Frontal cortex (tissue), 4 donors: ENCODE results near the gene E2F3. TPM values are rescaled to one million over a fixed set of nuclear protein-coding genes. Genes with fewer than 3 reads are reported as not detected.
"Not testable (repeated sequence)": the region's sequence is repeated elsewhere in the genome, so short reads cannot be mapped to it uniquely, and the experiment has no call there.

Source experiments
- DNase-seq, 2 donors: peaks; one replicate each; pipeline ENCODE4 v3.0.0; 2012; ENCODE audit warnings: low spot score in 2 of 2
- FAIRE-seq: peaks from 2 replicates; lab custom pipeline; 2012; peaks lifted over from hg19 to GRCh38; lab: Jason Lieb, UNC
- total RNA-seq: library from RNA; depleted of rRNA; stranded (reverse); fragments of >200 nt; gene quantifications from one replicate; pipeline ENCODE4 v1.2.3, GENCODE V29; 2014
- donor health status: control.
- donor health status: control.
- donor health status: control.

The E2F3 gene
- total RNA-seq, 1 donor from 2014 or later = 4.1 TPM

- no peak for DNase-seq
- no peak for FAIRE-seq
These were observed 88.9 kb downstream of the E2F3 start for GRCh38 chr6:20490591-20490990.

GRCh38 chr6:20492099-20492498, 90.4 kb downstream of the E2F3 start:
- FAIRE-seq = no peak
- DNase-seq = no peak

GRCh38 chr6:20497216-20498040, 95.7 kb downstream of the E2F3 start:
- FAIRE-seq (no peak), DNase-seq (no peak)

- DNase-seq (no peak), FAIRE-seq (no peak)
These were observed 96.3 kb downstream of the E2F3 start for GRCh38 chr6:20498041-20498385.

GRCh38 chr6:20509212-20509611, 107.5 kb downstream of the E2F3 start:
- DNase-seq = no peak
- no peak for FAIRE-seq

- DNase-seq (no peak), FAIRE-seq (no peak)
These were observed 110.2 kb downstream of the E2F3 start for GRCh38 chr6:20511852-20512251.

GRCh38 chr6:20525208-20525607, 123.5 kb downstream of the E2F3 start:
- not testable (repeated sequence) for DNase-seq, FAIRE-seq

GRCh38 chr6:20529086-20529448, 127.4 kb downstream of the E2F3 start:
- DNase-seq, FAIRE-seq: not testable (repeated sequence)

GRCh38 chr6:20532881-20533280, 131.2 kb downstream of the E2F3 start:
- FAIRE-seq = no peak
- DNase-seq = no peak

- DNase-seq (no peak), FAIRE-seq (no peak)
These were observed 132.1 kb downstream of the E2F3 start for GRCh38 chr6:20533746-20534294.

- DNase-seq (peak; percentile 51 to 56), FAIRE-seq (no peak)
These were observed 132.9 kb downstream of the E2F3 start, which contains the start of gene CDKAL1 for GRCh38 chr6:20534295-20535262. TSS of gene CDKAL1 (plus strand) at chr6:20534457. CDS start at chr6:20546351, 11,894 bp downstream.

- DNase-seq (no peak), FAIRE-seq (no peak)
These were observed 136.5 kb downstream of the E2F3 start for GRCh38 chr6:20538131-20538662.

- FAIRE-seq (no peak), DNase-seq (no peak)
These were observed 137.2 kb downstream of the E2F3 start for GRCh38 chr6:20538907-20539306.

- FAIRE-seq (no peak), DNase-seq (no peak)
These were observed 137.7 kb downstream of the E2F3 start for GRCh38 chr6:20539387-20539786.

GRCh38 chr6:20540683-20541082, 139.0 kb downstream of the E2F3 start:
- FAIRE-seq (no peak), DNase-seq (no peak)

GRCh38 chr6:20541382-20541781, 139.7 kb downstream of the E2F3 start:
- DNase-seq = no peak
- FAIRE-seq = no peak

- no peak for FAIRE-seq
These were observed 141.4 kb downstream of the E2F3 start for GRCh38 chr6:20542927-20543602.

More at GRCh38 chr6:20542927-20543602, 141.4 kb downstream of the E2F3 start:
- DNase-seq = no peak
